ENCODE measurements around the gene KDM4C.
"Not testable (repeated sequence)": the region's sequence is repeated elsewhere in the genome, so short reads cannot be mapped to it uniquely, and the experiment has no call there.

KDM4C gene

GRCh38 chr9:6941501-6941900 lies 183.7 kb downstream of the KDM4C start:
- no peak for DNase-seq

DNA sequence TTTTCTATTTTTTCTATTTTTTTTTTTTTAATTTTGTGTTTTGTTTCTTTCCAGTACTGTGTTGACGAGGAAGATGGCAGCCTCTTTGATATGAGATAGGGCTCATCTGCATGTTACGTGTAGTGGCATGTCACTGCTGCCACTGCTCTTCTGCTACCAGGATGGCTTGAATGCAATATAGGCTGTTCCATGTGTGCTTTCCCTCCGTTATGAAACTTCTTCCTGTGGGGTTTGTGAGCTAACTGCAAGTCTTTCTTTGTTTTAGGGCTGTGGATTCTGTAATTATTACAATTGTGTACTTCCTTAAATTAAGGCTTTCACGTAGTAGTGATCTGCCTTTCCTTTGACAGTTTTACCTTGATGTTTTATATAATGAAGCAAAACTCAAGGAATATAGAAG lies 184.6 kb downstream of the KDM4C start:
- no peak for DNase-seq

- no peak for DNase-seq
Observed at GRCh38 chr9:6943293-6943692, 185.5 kb downstream of the KDM4C start.

DNA sequence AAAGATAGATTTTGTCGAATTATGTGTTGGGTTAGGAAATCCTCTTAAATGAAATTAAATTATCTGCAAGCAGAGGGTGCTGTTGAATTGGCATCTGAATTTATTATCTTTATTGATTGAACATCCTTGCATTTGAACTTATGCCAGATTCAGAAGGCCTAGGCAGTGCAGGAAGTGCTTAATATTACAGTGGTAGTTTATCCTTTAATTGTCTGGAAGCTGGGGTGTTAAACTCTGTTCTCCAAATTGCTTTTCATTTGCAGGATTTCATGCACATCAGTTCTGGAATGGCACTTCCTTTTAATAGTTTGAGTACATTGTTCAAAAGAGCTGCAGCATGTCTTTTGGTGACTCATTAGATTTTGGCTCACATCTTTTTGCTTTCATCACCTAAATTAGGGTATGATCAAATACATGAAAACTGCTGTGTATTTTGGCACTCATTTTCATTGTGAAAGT lies 186.3 kb downstream of the KDM4C start:
- no peak for DNase-seq

- no peak for DNase-seq
Observed at GRCh38 chr9:6944896-6945295, 187.1 kb downstream of the KDM4C start.

DNA sequence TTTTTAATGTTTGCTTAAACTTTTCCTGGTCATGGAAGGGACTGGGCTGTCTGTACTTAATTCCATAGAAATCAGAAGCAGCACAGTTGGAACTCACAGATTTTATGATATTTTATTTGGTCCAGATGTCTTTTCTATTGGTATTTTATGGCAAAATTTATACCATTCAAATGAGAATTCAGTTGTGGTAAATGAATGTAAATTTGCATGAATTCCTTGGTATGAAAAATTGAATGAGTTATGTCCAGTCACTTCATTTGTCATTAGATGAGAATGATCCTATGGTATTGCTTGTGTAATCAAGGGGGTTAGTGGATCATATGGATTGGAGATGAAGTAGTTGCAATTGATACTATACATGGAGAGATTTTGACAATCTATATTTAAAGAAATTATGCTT lies 188.0 kb downstream of the KDM4C start:
- no peak for DNase-seq

GRCh38 chr9:6946583-6947166 lies 188.9 kb downstream of the KDM4C start:
- no peak for DNase-seq

DNA sequence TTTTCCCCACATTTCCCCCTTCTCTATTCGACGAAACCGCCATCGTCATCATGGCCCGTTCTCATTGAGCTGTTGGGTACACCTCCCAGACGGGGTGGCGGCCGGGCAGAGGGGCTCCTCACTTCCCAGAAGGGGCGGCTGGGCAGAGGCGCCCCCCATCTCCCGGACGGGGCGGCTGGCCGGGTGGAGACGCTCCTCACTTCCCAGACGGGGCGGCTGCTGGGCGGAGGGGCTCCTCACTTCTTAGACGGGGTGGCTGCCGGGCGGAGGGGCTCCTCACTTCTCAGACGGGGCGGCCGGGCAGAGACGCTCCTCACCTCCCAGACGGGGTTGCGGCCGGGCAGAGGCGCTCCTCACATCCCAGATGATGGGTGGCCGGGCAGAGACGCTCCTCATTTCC lies 191.1 kb downstream of the KDM4C start:
- not testable (repeated sequence) for DNase-seq

DNA sequence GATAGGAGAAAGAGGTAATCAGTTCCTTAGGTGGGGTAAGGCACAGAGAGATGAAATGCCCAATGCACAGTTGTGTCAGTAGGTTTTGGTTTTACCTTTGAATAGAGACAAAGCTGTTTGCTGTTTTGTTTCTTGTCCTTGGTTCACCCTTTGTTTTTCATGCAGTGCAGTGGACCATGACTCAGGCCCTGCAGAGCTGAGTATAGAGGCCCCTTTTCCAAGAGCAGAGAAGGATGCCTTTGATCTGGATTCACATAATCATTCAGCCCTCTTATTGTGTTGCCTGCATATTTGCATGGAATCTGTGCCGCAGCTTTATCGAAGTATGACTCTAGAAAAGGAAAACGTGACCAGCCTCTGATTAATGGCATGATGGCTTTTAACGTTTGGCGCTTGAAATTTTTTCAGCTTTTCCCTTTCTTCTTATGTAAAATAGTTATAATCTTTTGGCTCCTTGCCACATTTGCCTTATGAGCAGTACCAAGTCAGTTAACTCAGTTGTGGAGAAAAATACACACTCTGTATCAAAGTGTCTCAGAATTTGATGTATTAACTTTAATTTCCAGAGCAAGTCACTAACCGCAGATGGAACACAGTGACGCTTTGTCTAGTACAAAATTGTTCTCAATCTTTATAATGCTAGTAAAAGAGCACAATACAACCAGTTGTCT lies 197.6 kb downstream of the KDM4C start:
- DNase-seq, result no peak

GRCh38 chr9:6956879-6957278 lies 199.1 kb downstream of the KDM4C start:
- no peak for DNase-seq

DNA sequence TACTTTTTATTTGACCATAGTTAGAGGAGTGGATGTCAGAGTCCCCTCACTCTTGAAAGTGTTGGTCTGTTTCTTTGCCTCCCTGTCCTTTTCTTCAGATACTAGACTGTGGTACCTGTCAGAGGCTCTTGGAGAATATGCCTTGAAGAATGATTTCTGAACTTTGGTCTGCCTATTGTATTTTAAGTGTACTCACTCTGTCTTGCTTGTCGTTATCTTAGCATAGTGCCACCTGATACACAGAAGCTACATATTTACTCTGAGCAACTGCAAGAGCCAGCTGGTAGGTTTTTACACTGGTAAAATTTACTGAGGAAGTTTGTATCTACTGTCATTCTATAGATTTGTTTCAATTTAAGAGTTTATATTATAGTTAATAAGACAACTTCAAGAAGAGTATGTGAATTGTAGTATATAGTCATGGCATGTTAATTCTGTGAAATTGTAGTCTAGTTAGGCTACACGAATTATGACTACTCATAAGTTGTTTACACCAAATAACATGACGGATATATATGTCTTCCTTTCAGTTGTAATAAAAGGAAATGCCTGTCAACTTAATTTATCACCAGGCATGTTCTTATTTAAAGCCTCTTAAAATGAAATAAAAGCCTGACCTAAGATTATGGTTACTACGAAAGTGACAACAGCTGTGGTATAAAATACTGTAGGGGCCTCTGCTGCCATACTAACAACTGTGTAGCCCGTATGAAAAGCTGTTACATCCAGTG lies 201.7 kb downstream of the KDM4C start:
- no peak for DNase-seq

GRCh38 chr9:6960777-6961176 lies 203.0 kb downstream of the KDM4C start:
- DNase-seq, result no peak

DNA sequence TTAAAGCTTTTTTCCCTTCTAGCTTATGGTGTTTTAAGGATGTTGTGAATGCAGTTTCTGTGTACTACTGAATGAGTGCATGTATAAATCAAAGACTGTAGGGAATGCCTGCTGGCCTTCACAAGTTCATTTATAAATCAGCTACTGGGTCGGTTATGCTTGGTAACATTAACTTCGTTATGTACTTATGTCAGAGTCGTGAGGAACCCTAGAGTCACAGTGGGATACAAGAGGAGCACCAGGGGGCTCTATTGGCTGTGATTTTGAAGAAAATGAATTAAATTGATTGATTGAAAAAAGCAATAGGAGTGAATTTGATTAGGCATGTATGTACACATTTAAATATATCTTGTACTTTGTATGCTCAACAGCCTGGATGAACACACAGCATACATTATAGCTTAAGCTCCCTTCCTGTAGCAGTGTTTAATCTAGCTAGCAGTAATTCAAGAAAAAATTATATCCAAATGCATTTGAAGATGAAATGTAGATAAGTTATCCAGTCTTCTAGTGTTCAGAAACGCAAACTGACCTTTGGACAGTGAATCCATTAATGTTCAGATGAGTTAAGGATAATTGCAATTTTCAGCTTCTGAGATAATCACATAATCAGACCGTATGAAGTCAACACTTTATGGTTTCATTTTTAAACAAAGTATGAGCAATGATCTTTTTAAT lies 204.2 kb downstream of the KDM4C start:
- DNase-seq, result no peak

DNA sequence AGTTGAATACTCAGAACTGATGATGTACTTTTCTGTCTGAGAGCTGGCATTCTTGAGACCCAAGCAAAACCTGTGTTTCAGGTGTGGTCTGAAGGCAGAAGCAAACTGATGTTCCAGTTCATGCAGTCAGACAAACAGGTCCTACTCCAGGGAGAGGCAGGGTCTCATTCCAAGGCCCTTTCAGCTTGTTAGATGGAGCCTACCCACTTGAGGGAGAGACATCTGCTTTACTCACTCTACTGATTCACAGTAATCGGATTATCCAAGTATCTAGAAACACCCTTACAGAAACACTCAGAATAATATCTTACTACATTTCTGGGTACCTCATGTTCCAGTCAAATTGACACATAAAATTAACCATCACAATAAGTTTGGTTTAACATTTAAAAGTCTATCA lies 207.8 kb downstream of the KDM4C start:
- no peak for DNase-seq

GRCh38 chr9:6968271-6968670 lies 210.5 kb downstream of the KDM4C start:
- DNase-seq, result no peak

DNA sequence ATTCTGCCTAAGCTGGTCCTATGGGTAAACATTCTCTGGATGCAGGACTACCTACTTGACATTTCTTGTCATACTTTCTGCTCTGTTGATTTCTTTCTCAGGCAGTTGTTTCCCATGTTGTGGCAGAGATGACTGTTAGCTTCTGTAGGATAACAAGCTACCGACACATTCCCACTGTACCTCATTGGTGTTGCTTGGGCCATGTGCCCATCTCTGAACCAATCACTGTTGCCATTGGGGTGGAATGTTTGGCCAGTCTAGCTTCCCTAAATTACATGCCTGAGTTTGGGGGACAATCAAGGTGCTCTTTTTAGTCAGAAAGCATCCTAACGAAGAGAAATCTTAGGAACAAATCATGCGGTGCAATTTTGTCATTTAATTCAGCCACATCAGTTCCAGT lies 212.0 kb downstream of the KDM4C start:
- DNase-seq, result no peak

DNA sequence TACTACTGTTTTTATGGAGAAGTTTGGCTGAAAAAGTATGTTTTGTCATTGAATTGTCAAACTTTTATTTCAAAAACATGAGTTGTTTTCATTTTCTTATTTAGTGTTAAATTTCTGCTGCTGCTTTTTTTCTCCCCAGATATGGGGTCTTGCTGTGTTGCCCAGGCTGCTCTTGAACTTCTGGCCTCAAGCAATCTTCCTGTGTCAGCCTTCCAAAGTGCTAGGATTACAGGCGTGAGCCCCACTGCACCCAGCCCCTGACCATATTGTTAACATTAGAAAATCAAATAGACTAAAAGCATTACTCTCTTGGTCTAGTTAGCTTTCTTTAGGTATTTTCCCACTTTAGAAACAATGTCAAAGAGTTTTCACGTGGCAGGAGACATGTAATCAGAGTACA lies 215.3 kb downstream of the KDM4C start:
- DNase-seq, result no peak

DNA sequence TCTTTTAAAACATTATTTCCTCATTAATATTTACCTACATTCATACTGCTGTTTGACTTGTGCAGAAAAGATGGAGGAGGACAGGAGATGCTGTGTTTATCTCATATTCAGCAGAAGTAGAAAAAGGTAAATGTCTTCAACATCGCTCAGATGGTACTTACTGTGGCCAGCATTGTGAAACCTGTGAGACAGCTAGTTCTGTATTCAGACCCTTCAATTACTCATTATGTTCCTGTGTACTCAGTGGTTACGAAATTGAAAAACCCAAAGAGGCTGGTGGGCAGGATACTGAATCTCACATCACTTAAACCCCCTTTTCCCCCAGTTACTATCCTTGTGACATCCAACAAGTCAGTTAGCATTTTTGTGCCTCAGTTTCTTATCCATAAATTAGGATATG lies 216.0 kb downstream of the KDM4C start:
- no peak for DNase-seq

GRCh38 chr9:6975198-6975597 lies 217.4 kb downstream of the KDM4C start:
- no peak for DNase-seq

DNA sequence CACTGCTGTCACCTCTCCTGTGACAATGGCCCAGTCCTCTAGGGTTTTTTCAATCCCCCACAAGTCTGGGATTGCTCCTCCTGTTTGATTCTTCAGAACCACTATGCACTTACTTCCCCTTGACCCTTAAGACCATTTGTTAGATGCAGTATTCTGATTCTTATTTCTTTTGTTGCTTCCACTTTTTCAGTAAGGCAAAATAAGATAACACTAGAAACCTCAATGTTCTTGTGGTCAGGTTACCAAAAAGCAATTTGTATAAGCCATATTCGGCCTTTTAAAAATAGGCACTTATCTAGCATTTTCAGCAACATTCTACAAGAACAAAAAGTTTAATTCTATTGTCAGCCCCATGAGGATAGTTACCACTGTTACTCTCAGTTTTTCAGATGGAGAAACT lies 220.0 kb downstream of the KDM4C start:
- no peak for DNase-seq

GRCh38 chr9:6978591-6978990 lies 220.8 kb downstream of the KDM4C start:
- DNase-seq, result no peak

GRCh38 chr9:6984941-6985578 lies 227.3 kb downstream of the KDM4C start:
- DNase-seq, result no peak

- DNase-seq, result no peak
Observed at GRCh38 chr9:6986141-6986815, 228.5 kb downstream of the KDM4C start.

Measured in stimulated activated CD4-positive, alpha-beta T cell treated with anti-CD3 and anti-CD28 coated beads, Interleukin-4, amount 100 ng/mL, for 24 hours (primary cell).